ENCODE results near the gene GPR37.

GPR37 gene

DNA sequence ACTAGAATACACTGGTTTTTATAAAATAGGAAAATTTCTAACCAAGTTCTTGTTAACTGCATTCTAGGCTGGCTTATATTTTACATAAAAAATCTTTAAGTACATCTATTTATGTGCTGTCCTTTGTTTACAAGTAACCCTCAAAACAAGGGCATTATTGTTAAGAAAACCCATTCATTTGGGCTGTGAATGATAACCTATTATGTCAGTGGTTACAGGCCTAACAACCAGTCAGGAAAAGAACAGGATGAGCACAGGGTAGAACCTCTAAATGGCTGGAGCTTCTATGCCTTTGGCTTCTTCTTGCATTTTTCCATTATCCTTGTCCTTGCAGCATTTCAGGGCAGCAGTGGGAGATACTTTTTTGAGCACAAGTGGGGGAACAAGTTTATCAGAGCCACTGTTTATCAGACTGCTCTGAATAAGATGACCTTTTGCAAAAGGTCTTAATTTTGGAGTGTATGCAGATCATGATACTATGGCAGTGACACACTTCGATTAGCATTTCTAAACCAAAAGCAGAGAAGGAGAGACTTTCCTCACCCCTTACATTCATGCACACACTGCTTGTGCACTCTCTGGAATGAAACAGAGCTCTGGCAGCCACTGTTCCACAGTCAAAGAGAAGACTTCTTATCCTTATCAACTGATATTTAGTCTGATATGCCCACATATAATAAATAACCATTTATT lies 10.9 kb downstream of the GPR37 start:
- Histone ChIP-seq H3K36me3 (replicated peaks in 1 of 2; ENCODE audit: control insufficient read depth in 2 of 2, insufficient read depth in 2 of 2, low read length in 2 of 2) (no peaks in the 10 kb centered on the region), H3K4ac (ENCODE audit: low read length) (no peak overlapping the region), H3K18ac (ENCODE audit: low read length) (no peak overlapping the region), H3K4me3 (ENCODE audit: low read length in 2 of 2) (no peak overlapping the region), H3K27me3 (ENCODE audit: control insufficient read depth in 3 of 3, insufficient read depth in 3 of 3, low read depth in 1 of 3, low read length in 3 of 3) (no peaks in the 10 kb centered on the region), H3K9ac (ENCODE audit: low read depth, low read length, poor library complexity) (no peak overlapping the region), H3K9me3 (replicated peaks in 1 of 2; ENCODE audit: control insufficient read depth in 2 of 2, insufficient read depth in 1 of 2, low read depth in 1 of 2, low read length in 2 of 2) (no peaks in the 10 kb centered on the region), H2BK12ac (ENCODE audit: low read length) (no peak overlapping the region), H3K14ac (ENCODE audit: low read length) (no peak overlapping the region), H3K23ac (ENCODE audit: low read depth, low read length, poor library complexity) (no peak overlapping the region), H3K4me2 (ENCODE audit: insufficient read depth, low read length, poor library complexity, severe bottlenecking) (no peak overlapping the region), H2AFZ (ENCODE audit: low read length) (no peak overlapping the region), H2BK120ac (ENCODE audit: low read depth, low read length) (no peak overlapping the region), H4K8ac (ENCODE audit: low read depth, low read length) (no peak overlapping the region), H4K91ac (ENCODE audit: low read depth, low read length, poor library complexity) (no peak overlapping the region), H2BK15ac (ENCODE audit: low read length) (no peak overlapping the region), H3K79me1 (ENCODE audit: low read depth, low read length) (no peaks in the 10 kb centered on the region), H2BK5ac (ENCODE audit: low read length) (no peak overlapping the region), H3K4me1 (ENCODE audit: control insufficient read depth in 2 of 2, insufficient read depth in 1 of 2, low read depth in 1 of 2, low read length in 2 of 2) (peaks cover 0 to 2% of the 10 kb centered on the region in 2 donors), H3K27ac (replicated peaks; ENCODE audit: low read length) (no peak overlapping the region), H2AK5ac (ENCODE audit: low read depth, low read length) (no peak overlapping the region)
- WGBS, 2 donors (ENCODE audit: extremely low coverage in 2 of 2, insufficient read length in 2 of 2, insufficient replicate concordance in 1 of 2) = no CpG with 5 or more reads among the region's 1 CpG
- no peak for DNase-seq (ENCODE audit: low spot score)

DNA sequence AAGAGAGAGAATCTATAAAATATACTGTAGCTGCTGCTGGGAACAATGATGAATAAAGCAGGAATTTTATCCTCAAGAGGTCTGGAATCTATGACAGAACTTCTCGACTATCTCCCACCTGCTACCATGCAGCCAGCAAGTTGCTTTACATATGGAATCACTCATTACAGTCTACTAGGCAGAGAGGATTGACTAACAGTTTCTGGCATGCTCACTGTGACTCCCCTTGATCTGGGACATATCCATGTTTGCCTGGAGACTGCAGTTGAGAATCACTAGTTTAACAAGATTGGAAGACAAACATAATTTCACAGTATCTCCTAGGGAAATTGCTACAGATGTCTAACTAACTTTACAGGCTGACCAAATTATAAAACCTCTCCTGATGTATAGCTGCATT lies 13.3 kb downstream of the GPR37 start:
- Histone ChIP-seq H3K4me2 (ENCODE audit: insufficient read depth, low read length, poor library complexity, severe bottlenecking) (no peak overlapping the region), H3K4me3 (ENCODE audit: low read length in 2 of 2) (no peak overlapping the region), H4K8ac (ENCODE audit: low read depth, low read length) (no peak overlapping the region), H3K79me1 (ENCODE audit: low read depth, low read length) (no peaks in the 10 kb centered on the region), H3K4me1 (ENCODE audit: control insufficient read depth in 2 of 2, insufficient read depth in 1 of 2, low read depth in 1 of 2, low read length in 2 of 2) (peaks cover 0 to 2% of the 10 kb centered on the region in 2 donors), H3K23ac (ENCODE audit: low read depth, low read length, poor library complexity) (no peak overlapping the region), H4K91ac (ENCODE audit: low read depth, low read length, poor library complexity) (no peak overlapping the region), H2AFZ (ENCODE audit: low read length) (no peak overlapping the region), H3K27ac (replicated peaks; ENCODE audit: low read length) (no peak overlapping the region), H3K9me3 (replicated peaks in 1 of 2; ENCODE audit: control insufficient read depth in 2 of 2, insufficient read depth in 1 of 2, low read depth in 1 of 2, low read length in 2 of 2) (no peaks in the 10 kb centered on the region), H3K9ac (ENCODE audit: low read depth, low read length, poor library complexity) (no peak overlapping the region), H2AK5ac (ENCODE audit: low read depth, low read length) (no peak overlapping the region), H3K18ac (ENCODE audit: low read length) (no peak overlapping the region), H3K14ac (ENCODE audit: low read length) (no peak overlapping the region), H3K27me3 (ENCODE audit: control insufficient read depth in 3 of 3, insufficient read depth in 3 of 3, low read depth in 1 of 3, low read length in 3 of 3) (no peaks in the 10 kb centered on the region), H2BK120ac (ENCODE audit: low read depth, low read length) (no peak overlapping the region), H2BK5ac (ENCODE audit: low read length) (no peak overlapping the region), H3K4ac (ENCODE audit: low read length) (no peak overlapping the region), H2BK15ac (ENCODE audit: low read length) (no peak overlapping the region), H2BK12ac (ENCODE audit: low read length) (no peak overlapping the region), H3K36me3 (replicated peaks in 1 of 2; ENCODE audit: control insufficient read depth in 2 of 2, insufficient read depth in 2 of 2, low read length in 2 of 2) (no peaks in the 10 kb centered on the region)
- no CpG with 5 or more reads among the region's 1 CpG for WGBS, 2 donors (ENCODE audit: extremely low coverage in 2 of 2, insufficient read length in 2 of 2, insufficient replicate concordance in 1 of 2)
- no peak for DNase-seq (ENCODE audit: low spot score)

GRCh38 chr7:124751027-124751426 lies 14.6 kb downstream of the GPR37 start:
- no peak overlapping the region for H2BK15ac ChIP-seq (ENCODE audit: low read length)

GRCh38 chr7:124747072-124747471 lies 18.5 kb downstream of the GPR37 start:
- no CpG with 5 or more reads among the region's 11 CpGs for WGBS, 2 donors (ENCODE audit: extremely low coverage in 2 of 2, insufficient read length in 2 of 2, insufficient replicate concordance in 1 of 2)

More at GRCh38 chr7:124751027-124751426, 14.6 kb downstream of the GPR37 start:
- H3K4me2 ChIP-seq (ENCODE audit: insufficient read depth, low read length, poor library complexity, severe bottlenecking) = no peak overlapping the region
- H3K4ac ChIP-seq (ENCODE audit: low read length) = no peak overlapping the region
- no peak overlapping the region for H3K27ac ChIP-seq (replicated peaks; ENCODE audit: low read length)
- no peak overlapping the region for H3K14ac ChIP-seq (ENCODE audit: low read length)
- no peak overlapping the region for H4K8ac ChIP-seq (ENCODE audit: low read depth, low read length)
- H2AK5ac ChIP-seq (ENCODE audit: low read depth, low read length) = no peak overlapping the region
- no peak for DNase-seq (ENCODE audit: low spot score)
- no CpG with 5 or more reads among the region's 2 CpGs for WGBS, 2 donors (ENCODE audit: extremely low coverage in 2 of 2, insufficient read length in 2 of 2, insufficient replicate concordance in 1 of 2)
- H3K9ac ChIP-seq (ENCODE audit: low read depth, low read length, poor library complexity) = no peak overlapping the region
- no peak overlapping the region for H4K91ac ChIP-seq (ENCODE audit: low read depth, low read length, poor library complexity)
- no peaks in the 10 kb centered on the region for H3K79me1 ChIP-seq (ENCODE audit: low read depth, low read length)
- no peak overlapping the region for H2BK12ac ChIP-seq (ENCODE audit: low read length)
- no peak overlapping the region for H2BK120ac ChIP-seq (ENCODE audit: low read depth, low read length)
- H3K4me3 ChIP-seq (ENCODE audit: low read length in 2 of 2) = no peak overlapping the region
- H3K18ac ChIP-seq (ENCODE audit: low read length) = no peak overlapping the region
- no peak overlapping the region for H3K23ac ChIP-seq (ENCODE audit: low read depth, low read length, poor library complexity)
- peaks cover 0 to 2% of the 10 kb centered on the region in 2 donors for H3K4me1 ChIP-seq (ENCODE audit: control insufficient read depth in 2 of 2, insufficient read depth in 1 of 2, low read depth in 1 of 2, low read length in 2 of 2)
- H2AFZ ChIP-seq (ENCODE audit: low read length) = no peak overlapping the region
- H2BK5ac ChIP-seq (ENCODE audit: low read length) = no peak overlapping the region
- no peaks in the 10 kb centered on the region for H3K36me3 ChIP-seq (replicated peaks in 1 of 2; ENCODE audit: control insufficient read depth in 2 of 2, insufficient read depth in 2 of 2, low read length in 2 of 2)
- no peaks in the 10 kb centered on the region for H3K9me3 ChIP-seq (replicated peaks in 1 of 2; ENCODE audit: control insufficient read depth in 2 of 2, insufficient read depth in 1 of 2, low read depth in 1 of 2, low read length in 2 of 2)
- H3K27me3 ChIP-seq (ENCODE audit: control insufficient read depth in 3 of 3, insufficient read depth in 3 of 3, low read depth in 1 of 3, low read length in 3 of 3) = no peaks in the 10 kb centered on the region

More at GRCh38 chr7:124747072-124747471, 18.5 kb downstream of the GPR37 start:
- H3K18ac ChIP-seq (ENCODE audit: low read length) = no peak overlapping the region
- H2BK5ac ChIP-seq (ENCODE audit: low read length) = no peak overlapping the region
- no peaks in the 10 kb centered on the region for H3K36me3 ChIP-seq (replicated peaks in 1 of 2; ENCODE audit: control insufficient read depth in 2 of 2, insufficient read depth in 2 of 2, low read length in 2 of 2)
- no peak overlapping the region for H3K9ac ChIP-seq (ENCODE audit: low read depth, low read length, poor library complexity)
- no peak overlapping the region for H2AFZ ChIP-seq (ENCODE audit: low read length)
- no peak overlapping the region for H2BK15ac ChIP-seq (ENCODE audit: low read length)
- no peaks in the 10 kb centered on the region for H3K4me1 ChIP-seq (ENCODE audit: control insufficient read depth in 2 of 2, insufficient read depth in 1 of 2, low read depth in 1 of 2, low read length in 2 of 2)
- no peak overlapping the region for H3K4ac ChIP-seq (ENCODE audit: low read length)
- no peak overlapping the region for H3K23ac ChIP-seq (ENCODE audit: low read depth, low read length, poor library complexity)
- H3K79me1 ChIP-seq (ENCODE audit: low read depth, low read length) = no peaks in the 10 kb centered on the region
- H3K4me3 ChIP-seq (ENCODE audit: low read length in 2 of 2) = no peak overlapping the region
- no peak for DNase-seq (ENCODE audit: low spot score)
- no peak overlapping the region for H4K91ac ChIP-seq (ENCODE audit: low read depth, low read length, poor library complexity)
- H2AK5ac ChIP-seq (ENCODE audit: low read depth, low read length) = peak overlapping the region; percentile 2
- no peak overlapping the region for H3K27ac ChIP-seq (replicated peaks; ENCODE audit: low read length)
- H2BK12ac ChIP-seq (ENCODE audit: low read length) = no peak overlapping the region
- H4K8ac ChIP-seq (ENCODE audit: low read depth, low read length) = no peak overlapping the region
- no peak overlapping the region for H2BK120ac ChIP-seq (ENCODE audit: low read depth, low read length)
- H3K4me2 ChIP-seq (ENCODE audit: insufficient read depth, low read length, poor library complexity, severe bottlenecking) = no peak overlapping the region
- no peaks in the 10 kb centered on the region for H3K9me3 ChIP-seq (replicated peaks in 1 of 2; ENCODE audit: control insufficient read depth in 2 of 2, insufficient read depth in 1 of 2, low read depth in 1 of 2, low read length in 2 of 2)
- no peaks in the 10 kb centered on the region for H3K27me3 ChIP-seq (ENCODE audit: control insufficient read depth in 3 of 3, insufficient read depth in 3 of 3, low read depth in 1 of 3, low read length in 3 of 3)
- peak overlapping the region; percentile 44 for H3K14ac ChIP-seq (ENCODE audit: low read length)
